H1 (cell line): ENCODE results near the gene SPATA13. TPM values are rescaled to one million over a fixed set of nuclear protein-coding genes. Genes with fewer than 3 reads are reported as not detected.

Source experiments
- CTCF ChIA-PET: fragments of 300-600 bp; sonication (Branson Sonifier 250); formaldehyde crosslinking; loops from one replicate; lab custom pipeline; 2021; ENCODE audit not compliant: partially characterized antibody; lab: Charles Lee
- POLR2A ChIA-PET: fragments of 300-600 bp; sonication (Branson Sonifier 250); formaldehyde crosslinking; loops from one replicate; lab custom pipeline; 2021; ENCODE audit warnings: inconsistent platforms; ENCODE audit not compliant: partially characterized antibody; lab: Charles Lee
- DNase-seq, 2 experiments: peaks; one replicate each; pipeline versions ENCODE4 v3.0.0 to v3.0.0-alpha.2; 2010 to 2022; ENCODE audit warnings: low spot score in 2 of 2, low read depth in 1 of 2, mixed read lengths in 1 of 2
- FAIRE-seq: peaks from 2 replicates; lab custom pipeline; 2011; peaks lifted over from hg19 to GRCh38; lab: Jason Lieb, UNC
- H2AFZ ChIP-seq: 2 replicates; pipeline ENCODE4 v1.8.1; 2012; ENCODE audit warnings: low read length, inconsistent platforms
- H2AK5ac ChIP-seq: 2 replicates; pipeline ENCODE4 v1.6.1; 2013; ENCODE audit warnings: low read depth, low read length
- H2BK120ac ChIP-seq: replicated peaks from 2 replicates; pipeline ENCODE3; 2013; ENCODE audit warnings: low read depth, low read length, inconsistent platforms
- H2BK12ac ChIP-seq: 2 replicates; pipeline ENCODE4 v1.6.1; 2013; ENCODE audit warnings: low read depth, low read length
- H2BK15ac ChIP-seq: 2 replicates; pipeline ENCODE4 v1.6.1; 2013; ENCODE audit warnings: low read length
- H2BK20ac ChIP-seq: 2 replicates; pipeline ENCODE4 v1.6.1; 2013; ENCODE audit warnings: low read length
- H2BK5ac ChIP-seq: 2 replicates; pipeline ENCODE4 v1.6.1; 2013; ENCODE audit warnings: low read depth, low read length
- H3K14ac ChIP-seq: 2 replicates; pipeline ENCODE4 v1.6.1; 2013; ENCODE audit warnings: inconsistent platforms; ENCODE audit not compliant: insufficient read length
- H3K18ac ChIP-seq: 2 replicates; pipeline ENCODE4 v1.6.1; 2013; ENCODE audit warnings: low read length; ENCODE audit errors: extremely low read depth
- H3K23ac ChIP-seq: 2 replicates; pipeline ENCODE4 v1.6.1; 2013; ENCODE audit warnings: inconsistent platforms; ENCODE audit not compliant: insufficient read length
- H3K23me2 ChIP-seq: 2 replicates; pipeline ENCODE4 v1.6.1; 2013; ENCODE audit warnings: low read depth, low read length
- H3K27ac ChIP-seq: 2 replicates; pipeline ENCODE4 v1.6.1; 2011; ENCODE audit warnings: low read depth, low read length, inconsistent platforms
- H3K27me3 ChIP-seq, 4 experiments: replicated peaks in 1 of 4; 1 replicate in 1 of 4; 2 replicates in 3 of 4; pipeline versions ENCODE4 v1.6.1 to v1.8.1; 2011 to 2013; ENCODE audit warnings: low read length in 3 of 4, mild to moderate bottlenecking in 3 of 4, inconsistent platforms in 2 of 4, mixed read lengths in 2 of 4, moderate library complexity in 1 of 4; ENCODE audit not compliant: control insufficient read depth in 3 of 4, insufficient read depth in 3 of 4; ENCODE audit errors: extremely low read depth in 1 of 4
- H3K36me3 ChIP-seq, 4 experiments: 2 replicates each; pipeline versions ENCODE4 v1.6.1 to v1.8.1; 2011 to 2013; ENCODE audit warnings: mild to moderate bottlenecking in 4 of 4, low read length in 3 of 4, moderate library complexity in 2 of 4, control low read depth in 1 of 4, inconsistent platforms in 1 of 4; ENCODE audit not compliant: insufficient read depth in 4 of 4, control insufficient read depth in 2 of 4
- H3K4ac ChIP-seq: replicated peaks from 2 replicates; pipeline ENCODE3; 2013; ENCODE audit warnings: low read length, low read depth, mixed read lengths, inconsistent platforms; ENCODE audit not compliant: insufficient read length
- H3K4me1 ChIP-seq, 4 experiments: replicated peaks in 1 of 4; 1 replicate in 1 of 4; 2 replicates in 3 of 4; pipeline versions ENCODE4 v1.6.1 to v1.8.1; 2011 to 2013; ENCODE audit warnings: low read length in 3 of 4, inconsistent platforms in 2 of 4, mixed read lengths in 1 of 4; ENCODE audit not compliant: insufficient read depth in 4 of 4, control insufficient read depth in 3 of 4
- H3K4me2 ChIP-seq, 2 experiments: 2 replicates each; pipeline versions ENCODE4 v1.6.1 to v1.8.1; 2011 to 2013; ENCODE audit warnings: low read depth in 2 of 2, low read length in 2 of 2, control low read depth in 1 of 2, inconsistent platforms in 1 of 2, mild to moderate bottlenecking in 1 of 2; ENCODE audit not compliant: insufficient read depth in 1 of 2
- H3K4me3 ChIP-seq, 4 experiments: fragments of 200-600, 300-600 bp in 1 of 4; sonication (generic), shearing (Covaris generic), sonication (Bioruptor Twin) in 1 of 4; 2 replicates each; pipeline versions ENCODE4 v1.5.1 to v1.8.1; 2011 to 2016; ENCODE audit warnings: low read length in 4 of 4, low read depth in 3 of 4, control low read depth in 2 of 4, inconsistent platforms in 2 of 4, mild to moderate bottlenecking in 2 of 4, mixed read lengths in 1 of 4, moderate library complexity in 1 of 4; ENCODE audit not compliant: insufficient read depth in 2 of 4; ENCODE audit errors: extremely low read depth in 1 of 4
- H3K56ac ChIP-seq: replicated peaks from 2 replicates; pipeline ENCODE3; 2013; ENCODE audit warnings: low read depth, mild to moderate bottlenecking, mixed read lengths, low read length, inconsistent platforms; ENCODE audit not compliant: insufficient read length
- H3K79me1 ChIP-seq: 2 replicates; pipeline ENCODE4 v1.6.1; 2013; ENCODE audit warnings: low read depth, low read length, control low read depth
- H3K79me2 ChIP-seq, 2 experiments: 2 replicates each; pipeline versions ENCODE4 v1.6.1 to v1.8.1; 2012 to 2013; ENCODE audit warnings: low read length in 2 of 2, mild to moderate bottlenecking in 2 of 2, inconsistent platforms in 1 of 2; ENCODE audit not compliant: insufficient read depth in 2 of 2, control insufficient read depth in 1 of 2
- H3K9ac ChIP-seq, 4 experiments: replicated peaks in 1 of 4; 1 replicate in 1 of 4; 2 replicates in 3 of 4; pipeline versions ENCODE4 v1.6.1 to v1.8.1; 2011 to 2013; ENCODE audit warnings: low read depth in 3 of 4, low read length in 3 of 4, control low read depth in 2 of 4, mild to moderate bottlenecking in 2 of 4, moderate library complexity in 2 of 4, inconsistent platforms in 1 of 4; ENCODE audit errors: extremely low read depth in 1 of 4
- H3K9me3 ChIP-seq, 2 experiments: 2 replicates each; pipeline versions ENCODE4 v1.6.1 to v1.8.1; 2012 to 2013; ENCODE audit warnings: mild to moderate bottlenecking in 2 of 2, moderate library complexity in 2 of 2, control low read depth in 1 of 2, inconsistent platforms in 1 of 2, low read depth in 1 of 2, low read length in 1 of 2, mixed read lengths in 1 of 2; ENCODE audit not compliant: insufficient read depth in 2 of 2
- H4K20me1 ChIP-seq, 2 experiments: replicated peaks in 1 of 2; 2 replicates each; pipeline versions ENCODE3 to v1.8.1; 2011 to 2013; ENCODE audit warnings: inconsistent platforms in 2 of 2, low read length in 2 of 2, mild to moderate bottlenecking in 1 of 2; ENCODE audit not compliant: insufficient read depth in 2 of 2, control insufficient read depth in 1 of 2
- H4K5ac ChIP-seq: 2 replicates; pipeline ENCODE4 v1.6.1; 2013; ENCODE audit warnings: low read length, low read depth, mixed read lengths, inconsistent platforms; ENCODE audit not compliant: insufficient read length
- H4K8ac ChIP-seq: 2 replicates; pipeline ENCODE4 v1.8.0; 2013; ENCODE audit warnings: mild to moderate bottlenecking, moderate library complexity, low read length, inconsistent platforms; ENCODE audit not compliant: insufficient read depth; ENCODE audit errors: extremely low read depth
- H4K91ac ChIP-seq: replicated peaks from 2 replicates; pipeline ENCODE3; 2013; ENCODE audit warnings: low read length, mixed read lengths, inconsistent platforms; ENCODE audit not compliant: insufficient read length
- CBX8 ChIP-seq: fragments of 300-800, 300-1000 bp; sonication (generic); IDR thresholded peaks from 2 replicates; pipeline ENCODE4 v1.7.1; 2016; ENCODE audit warnings: low read depth, low read length, borderline replicate concordance
- CHD2 ChIP-seq: IDR thresholded peaks from 2 replicates; pipeline ENCODE4 v1.6.1; 2012; ENCODE audit warnings: low read length, improper control_type of control experiment
- CREB1 ChIP-seq: IDR thresholded peaks from 2 replicates; pipeline ENCODE4 v1.6.1; 2012; ENCODE audit warnings: inconsistent platforms
- GTF2F1 ChIP-seq: IDR thresholded peaks from 2 replicates; pipeline ENCODE4 v1.6.1; 2012; ENCODE audit warnings: low read depth, low read length, improper control_type of control experiment, borderline replicate concordance
- NRF1 ChIP-seq: IDR thresholded peaks from 2 replicates; pipeline ENCODE4 v1.6.1; 2011; ENCODE audit warnings: mild to moderate bottlenecking, low read depth, low read length, improper control_type of control experiment
- RAD21 ChIP-seq, 2 experiments: IDR thresholded peaks in 1 of 2; conservative IDR thresholded peaks in 1 of 2; 2 replicates each; pipeline ENCODE4 v1.6.1; 2011; ENCODE audit warnings: low read depth in 2 of 2, low read length in 2 of 2, improper control_type of control experiment in 1 of 2, inconsistent platforms in 1 of 2, mild to moderate bottlenecking in 1 of 2, moderate library complexity in 1 of 2
- RNF2 ChIP-seq: fragments of 200-900, 300-1000 bp; sonication (generic); IDR thresholded peaks from 2 replicates; pipeline ENCODE4 v1.7.1; 2016; ENCODE audit warnings: borderline replicate concordance, low read depth, mild to moderate bottlenecking, antibody characterized with exemption, low read length; ENCODE audit not compliant: poor library complexity, severe bottlenecking; ENCODE audit errors: missing control alignments
- SP4 ChIP-seq: IDR thresholded peaks from 2 replicates; pipeline ENCODE4 v1.6.1; 2012; ENCODE audit warnings: low read length, inconsistent platforms
- SRF ChIP-seq: IDR thresholded peaks from 2 replicates; pipeline ENCODE4 v1.6.1; 2011; ENCODE audit warnings: mild to moderate bottlenecking, low read depth, low read length, moderate library complexity
- TAF1 ChIP-seq: IDR thresholded peaks from 2 replicates; pipeline ENCODE4 v1.6.1; 2011; ENCODE audit warnings: mild to moderate bottlenecking, low read depth, low read length
- YY1 ChIP-seq: IDR thresholded peaks from 2 replicates; pipeline ENCODE4 v1.6.1; 2011; ENCODE audit warnings: low read depth, mild to moderate bottlenecking, low read length
- ZNF274 ChIP-seq: IDR thresholded peaks from 2 replicates; pipeline ENCODE4 v1.7.0; 2012; ENCODE audit warnings: low read length, borderline replicate concordance; ENCODE audit errors: extremely low read depth
- WGBS, 2 experiments: shearing (Covaris generic) in 1 of 2; methylation state at CpG; one replicate each; pipeline versions ENCODE4 v1.1.6 to v1.1.7; 2013 to 2015; ENCODE audit warnings: low lambda C conversion rate in 2 of 2, mixed read lengths in 2 of 2, inconsistent platforms in 1 of 2, low coverage in 1 of 2, missing lambda C conversion rate in 1 of 2; ENCODE audit not compliant: insufficient replicate concordance in 2 of 2, insufficient coverage in 1 of 2, insufficient read length in 1 of 2; ENCODE audit errors: extremely low coverage in 1 of 2, missing lambda C conversion rate in 1 of 2; 5-methylcytosine and 5-hydroxymethylcytosine counted together
- polyA plus RNA-seq, 7 experiments: library from polyadenylated mRNA; depleted of rRNA in 3 of 7; stranded (reverse) in 5 of 7; unstranded in 2 of 7; fragments of >200 nt in 5 of 7; fragments of 200-250 nt in 2 of 7; gene quantifications; 1 replicate in 5 of 7; 2 replicates in 1 of 7; 4 replicates in 1 of 7; pipeline versions ENCODE4 v1.2.1 to v1.2.3, GENCODE V29; 2011 to 2013; ENCODE audit warnings: missing spikeins in 2 of 7, mixed read lengths in 2 of 7
- total RNA-seq: library from RNA; stranded (reverse); fragmentation: NEBNext Ultra II Directional; extraction: Animal tissue kit (Norgen Biotek cat#: 25700); gene quantifications from 2 replicates; pipeline ENCODE4 v1.2.1, GENCODE V29; 2021

Gene SPATA13
- total and polyA plus RNA-seq, 2 of the 8 experiments (the other 6 are each of a cell fraction or from before 2014, with no cell fraction given) = 12.6 to 30.9 TPM

- H2BK120ac ChIP-seq = no peak overlapping the region
- no peak overlapping the region for H3K14ac ChIP-seq
- H3K27me3 ChIP-seq = no peaks in the 10 kb centered on the region
- no peak overlapping the region for H3K23ac ChIP-seq
- H3K79me2 ChIP-seq = no peaks in the 10 kb centered on the region
- no peak overlapping the region; the same call in 1 of the 2 replicates for H4K8ac ChIP-seq
- H4K5ac ChIP-seq = no peak overlapping the region
- no peak overlapping the region for H2BK20ac ChIP-seq
- no peak overlapping the region for H2BK15ac ChIP-seq
- no peak overlapping the region for H2AFZ ChIP-seq
- no peak overlapping the region for H3K4me3 ChIP-seq
- H3K27ac ChIP-seq = no peak overlapping the region
- H4K20me1 ChIP-seq = peaks cover 0 to 3% of the 10 kb centered on the region in 2 experiments
- H3K4ac ChIP-seq = no peak overlapping the region
- H2AK5ac ChIP-seq = no peak overlapping the region
- H2BK5ac ChIP-seq = no peak overlapping the region
- DNase-seq = no peak
- TF ChIP-seq SP4 (no peak), YY1 (no peak), CBX8 (no peak), CREB1 (no peak), CHD2 (no peak), RNF2 (no peak), GTF2F1 (no peak), NRF1 (no peak), SRF (no peak), TAF1 (no peak), RAD21 (IDR thresholded peaks at IDR 0.05 in 1 of 2, conservative IDR thresholded peaks at IDR 0.05 in 1 of 2; ENCODE audit: low read depth in 2 of 2, low read length in 2 of 2) (no peak), ZNF274 (no peak)
- WGBS, 2 experiments = 93% methylated on average over 25 of the region's 33 CpGs; no CpG with 5 or more reads in 1 of the 2 experiments
- H3K4me1 ChIP-seq = peaks cover 0 to 2% (median 0%) of the 10 kb centered on the region in 4 experiments; a peak in 1 of 7 replicates
- H4K91ac ChIP-seq = no peak overlapping the region
- POLR2A ChIA-PET = interaction anchor here (1.0 kb wide), 1 partner anchor 10 kb away, joined by 3 read pairs; no protein-coding TSS in a partner anchor
- no peaks in the 10 kb centered on the region for H3K79me1 ChIP-seq
- no peaks in the 10 kb centered on the region for H3K23me2 ChIP-seq
- no peak overlapping the region for H3K9ac ChIP-seq
- H3K18ac ChIP-seq = no peak overlapping the region
- no peaks in the 10 kb centered on the region for H3K9me3 ChIP-seq
- H3K56ac ChIP-seq = no peak overlapping the region
- peaks cover 1 to 4% (median 3%) of the 10 kb centered on the region in 4 experiments; a peak in 5 of 8 replicates for H3K36me3 ChIP-seq
- no peak for FAIRE-seq
- H3K4me2 ChIP-seq = no peak overlapping the region
- H2BK12ac ChIP-seq = no peak overlapping the region
- CTCF ChIA-PET = interaction anchor here (1.4 kb wide), 1 partner anchor 15 kb away, joined by 4 read pairs; no protein-coding TSS in a partner anchor
Measured at GRCh38 chr13:24308068-24308445, 147.5 kb downstream of the SPATA13 start.
